AG04450 (cell line): Measurements from ENCODE around the gene CAPN7. TPM values are rescaled to one million over a fixed set of nuclear protein-coding genes. Genes with fewer than 3 reads are reported as not detected.

ENCODE experiments used
- CTCF ChIA-PET: fragments of 300-600, 350-600 bp; formaldehyde crosslinking; extraction: SDS; loops from one replicate; lab custom pipeline; 2022; ENCODE audit warnings: antibody characterized with exemption, inconsistent platforms; lab: Charles Lee
- POLR2A ChIA-PET: fragments of 350-600 bp; formaldehyde crosslinking; extraction: SDS; loops from one replicate; lab custom pipeline; 2021; ENCODE audit warnings: antibody characterized with exemption, inconsistent platforms; lab: Yijun Ruan, JAX
- DNase-seq: peaks from one replicate; pipeline ENCODE4 v3.0.0-alpha.2; 2011; ENCODE audit warnings: low read depth, low spot score
- H3K27ac ChIP-seq: one replicate; pipeline ENCODE4 v1.5.1; 2012; ENCODE audit warnings: low read depth, low read length, control low read depth
- H3K27me3 ChIP-seq: one replicate; pipeline ENCODE4 v1.6.0; 2012; ENCODE audit warnings: low read length; ENCODE audit not compliant: control insufficient read depth, insufficient read depth
- H3K4me3 ChIP-seq: 2 replicates; pipeline ENCODE4 v1.5.1; 2011; ENCODE audit warnings: mild to moderate bottlenecking, low read depth, low read length, control low read depth
- H3K9me3 ChIP-seq: 2 replicates; pipeline ENCODE4 v1.5.1; 2012; ENCODE audit warnings: low read length; ENCODE audit not compliant: control insufficient read depth, insufficient read depth
- polyA plus RNA-seq: library from polyadenylated mRNA; depleted of rRNA; stranded (reverse); fragments of >200 nt; gene quantifications from 2 replicates; pipeline ENCODE4 v1.2.3, GENCODE V29; 2011
- TF ChIP-seq, protein P1 (sequence below): IDR thresholded peaks from 2 replicates; pipeline ENCODE4 v1.5.1; 2011; ENCODE audit warnings: low read depth, low read length, control low read depth, inconsistent platforms

Gene CAPN7
- polyA plus RNA-seq, 1 experiment: 29.0 TPM

DNA sequence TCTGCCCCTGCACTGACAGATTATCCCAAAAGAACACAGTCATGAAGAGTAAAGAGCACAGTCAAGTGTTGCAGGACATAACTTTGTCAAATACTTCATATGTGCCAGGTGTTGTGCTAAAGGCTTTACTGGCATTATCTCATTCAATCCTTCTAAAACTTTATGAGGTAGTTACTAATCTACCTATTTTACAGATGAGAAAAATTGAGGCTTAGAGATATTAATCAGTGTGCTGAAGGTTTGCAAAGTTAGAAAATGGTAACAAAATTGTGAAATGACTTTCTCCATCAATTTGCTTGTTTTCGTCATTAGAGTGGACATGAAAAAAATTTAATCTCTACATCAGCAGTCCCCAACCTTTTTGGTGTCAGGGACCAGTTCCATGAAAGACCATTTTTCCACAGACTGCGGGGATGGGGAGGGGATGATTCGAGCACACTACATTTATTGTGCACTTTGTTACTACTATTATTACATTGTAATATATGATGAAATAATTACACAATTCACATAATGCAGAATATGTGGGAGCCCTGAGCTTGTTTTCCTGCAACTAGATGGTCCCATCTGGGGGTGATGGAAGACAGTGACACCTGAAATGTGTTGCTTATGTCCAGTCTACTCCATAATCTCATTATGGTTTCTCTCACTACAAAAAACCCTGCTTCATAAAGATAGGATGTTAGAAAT, 8.6 kb upstream of the CAPN7 start:
- ChIA-PET CTCF (interaction anchor here (1.1 to 1.7 kb wide), 2 partner anchors 8 to 89 kb away, joined by 5 to 9 read pairs; partner anchors contain the start of gene CAPN7), POLR2A (interaction anchor here (0.5 kb wide), 1 partner anchor 16 kb away, joined by 5 read pairs; no protein-coding TSS in a partner anchor)
- H3K4me3 ChIP-seq: no peak overlapping the region
- no peak for DNase-seq
- TF ChIP-seq, protein P1, sequence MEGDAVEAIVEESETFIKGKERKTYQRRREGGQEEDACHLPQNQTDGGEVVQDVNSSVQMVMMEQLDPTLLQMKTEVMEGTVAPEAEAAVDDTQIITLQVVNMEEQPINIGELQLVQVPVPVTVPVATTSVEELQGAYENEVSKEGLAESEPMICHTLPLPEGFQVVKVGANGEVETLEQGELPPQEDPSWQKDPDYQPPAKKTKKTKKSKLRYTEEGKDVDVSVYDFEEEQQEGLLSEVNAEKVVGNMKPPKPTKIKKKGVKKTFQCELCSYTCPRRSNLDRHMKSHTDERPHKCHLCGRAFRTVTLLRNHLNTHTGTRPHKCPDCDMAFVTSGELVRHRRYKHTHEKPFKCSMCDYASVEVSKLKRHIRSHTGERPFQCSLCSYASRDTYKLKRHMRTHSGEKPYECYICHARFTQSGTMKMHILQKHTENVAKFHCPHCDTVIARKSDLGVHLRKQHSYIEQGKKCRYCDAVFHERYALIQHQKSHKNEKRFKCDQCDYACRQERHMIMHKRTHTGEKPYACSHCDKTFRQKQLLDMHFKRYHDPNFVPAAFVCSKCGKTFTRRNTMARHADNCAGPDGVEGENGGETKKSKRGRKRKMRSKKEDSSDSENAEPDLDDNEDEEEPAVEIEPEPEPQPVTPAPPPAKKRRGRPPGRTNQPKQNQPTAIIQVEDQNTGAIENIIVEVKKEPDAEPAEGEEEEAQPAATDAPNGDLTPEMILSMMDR: no peak
- H3K9me3 ChIP-seq: no peaks in the 10 kb centered on the region
- H3K27ac ChIP-seq: no peak overlapping the region
- peaks cover 3% of the 10 kb centered on the region for H3K27me3 ChIP-seq

DNA sequence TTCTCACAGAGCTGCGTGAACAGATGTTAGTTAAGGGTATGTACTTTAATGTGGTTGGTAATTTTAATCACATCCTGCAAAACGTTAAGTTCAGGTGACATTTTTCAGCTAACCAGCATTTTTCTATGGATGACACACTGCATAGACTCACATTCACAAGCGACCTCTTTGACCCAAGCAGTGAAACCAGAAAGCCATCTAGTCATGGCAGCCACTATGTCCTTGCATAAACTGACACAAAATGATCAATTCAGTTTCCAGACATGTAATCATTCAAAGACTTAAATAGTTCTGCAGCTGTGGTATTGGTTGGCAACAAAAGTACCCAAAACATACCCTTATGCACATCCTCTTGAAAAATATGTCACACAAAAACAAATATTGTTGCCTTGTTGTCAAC, 7.4 kb upstream of the CAPN7 start:
- DNase-seq: no peak
- peaks cover 3% of the 10 kb centered on the region for H3K27me3 ChIP-seq
- TF ChIP-seq, protein P1: no peak
- no peak overlapping the region for H3K4me3 ChIP-seq
- ChIA-PET CTCF (interaction anchor here (10.2 kb wide), 1 partner anchor 91 kb away, joined by 98 read pairs; no protein-coding TSS in a partner anchor), POLR2A (no interaction called here)
- no peak overlapping the region for H3K27ac ChIP-seq
- no peaks in the 10 kb centered on the region for H3K9me3 ChIP-seq

DNA sequence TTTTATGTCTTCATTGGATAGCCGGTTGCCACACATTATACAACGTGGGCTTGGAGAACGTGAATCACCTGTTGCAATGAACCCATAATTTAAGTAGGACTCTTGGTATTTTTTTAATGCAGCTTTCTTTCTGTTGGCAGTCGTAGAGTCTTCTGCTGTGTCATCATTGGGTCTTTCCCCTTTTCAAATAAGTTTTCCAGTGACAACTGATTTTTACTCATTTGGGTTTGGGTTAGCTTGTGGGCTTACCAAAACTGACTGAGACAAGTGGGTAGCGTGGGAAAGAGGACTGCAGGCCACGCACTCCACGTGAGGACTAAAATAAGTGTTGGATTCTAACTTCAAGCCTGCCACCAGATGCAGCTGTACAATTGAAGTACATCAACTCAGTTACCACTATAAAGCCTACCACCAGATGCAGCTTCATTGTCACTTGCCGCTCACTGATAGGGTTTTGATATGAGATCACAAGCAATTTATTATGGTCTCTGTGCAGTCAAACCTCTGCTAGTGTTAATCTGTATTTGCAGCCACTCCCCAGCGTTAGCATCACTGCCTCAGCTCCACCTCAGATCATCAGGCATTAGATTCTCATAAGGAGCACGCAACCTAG, 6.4 kb upstream of the CAPN7 start:
- TF ChIP-seq, protein P1: no peak
- no peak overlapping the region for H3K4me3 ChIP-seq
- H3K27me3 ChIP-seq: peaks cover 3% of the 10 kb centered on the region
- no peak for DNase-seq
- H3K27ac ChIP-seq: no peak overlapping the region
- ChIA-PET CTCF (interaction anchor here (1.1 to 10.2 kb wide), 5 partner anchors 68 to 273 kb away, joined by 3 to 135 read pairs (median 7); no protein-coding TSS in a partner anchor), POLR2A (no interaction called here)
- H3K9me3 ChIP-seq: no peaks in the 10 kb centered on the region

DNA sequence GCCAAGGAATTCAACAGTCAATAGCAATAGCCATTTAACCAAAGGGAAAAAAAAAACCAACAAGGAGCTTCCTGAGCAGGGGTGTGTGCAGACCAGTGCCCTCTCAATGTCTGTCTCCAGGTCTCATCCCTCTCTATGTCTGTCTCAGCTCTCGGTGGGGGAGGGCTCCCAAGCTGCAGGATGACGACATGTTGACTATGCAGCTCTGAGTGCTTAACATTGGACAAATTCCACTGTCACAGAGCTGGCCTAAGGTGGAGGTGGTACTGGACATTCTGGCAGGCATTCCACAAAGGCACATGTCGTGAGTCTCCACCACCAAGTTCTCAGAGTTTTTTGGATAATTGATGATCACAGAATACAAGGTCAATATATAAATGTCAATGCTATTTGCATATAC, 2.0 kb upstream of the CAPN7 start:
- Histone ChIP-seq H3K9me3 (no peaks in the 10 kb centered on the region), H3K27me3 (peaks cover 3% of the 10 kb centered on the region), H3K4me3 (no peak overlapping the region), H3K27ac (no peak overlapping the region)
- CTCF ChIA-PET: interaction anchor here (0.6 to 10.2 kb wide), 17 partner anchors 9 to 356 kb away, joined by 3 to 135 read pairs (median 5); no protein-coding TSS in a partner anchor
- POLR2A ChIA-PET: interaction anchor here (0.5 kb wide), 1 partner anchor 62 kb away, joined by 3 read pairs; no protein-coding TSS in a partner anchor
- no peak for DNase-seq
- TF ChIP-seq, protein P1: no peak
